HepG2 (cell line): Measurements from ENCODE around the gene ANKRD35. TPM values are rescaled to one million over a fixed set of nuclear protein-coding genes. Genes with fewer than 3 reads are reported as not detected.

Source experiments
- ETV5 ChIP-seq: IDR thresholded peaks from 2 replicates; pipeline ENCODE4 v1.6.1; 2018; ENCODE audit warnings: missing biosample characterization, missing genetic modification reagents, inconsistent platforms, borderline replicate concordance
- FIP1L1 ChIP-seq: fragments of 200-400 bp; formaldehyde crosslinking; IDR thresholded peaks from 2 replicates; pipeline ENCODE4 v1.6.1; 2018; ENCODE audit warnings: low read depth, mild to moderate bottlenecking, low read length, moderate library complexity, borderline replicate concordance; ENCODE audit not compliant: insufficient read depth
- HIVEP1 ChIP-seq: sonication (generic); formaldehyde crosslinking; IDR thresholded peaks from 2 replicates; pipeline ENCODE4 v1.4.0; 2020; ENCODE audit warnings: mild to moderate bottlenecking, missing genetic modification reagents
- MATR3 ChIP-seq: sonication (generic); formaldehyde crosslinking; IDR thresholded peaks from 2 replicates; pipeline ENCODE4 v1.4.0; 2020; ENCODE audit warnings: missing genetic modification reagents
- MTA3 ChIP-seq: sonication (generic); formaldehyde crosslinking; IDR thresholded peaks from 2 replicates; pipeline ENCODE4 v1.4.0; 2020; ENCODE audit warnings: missing genetic modification reagents
- NCOA2 ChIP-seq: sonication (generic); formaldehyde crosslinking; IDR thresholded peaks from 2 replicates; pipeline ENCODE4 v1.8.0; 2022; ENCODE audit warnings: inconsistent platforms
- NFAT5 ChIP-seq: sonication (generic); formaldehyde crosslinking; IDR thresholded peaks from 2 replicates; pipeline ENCODE4 v1.4.0; 2020; ENCODE audit warnings: missing genetic modification reagents
- NR2F1 ChIP-seq, 2 experiments: fragments of 450-650 bp in 1 of 2; formaldehyde crosslinking in 1 of 2; IDR thresholded peaks; 2 replicates each; pipeline versions ENCODE4 v1.5.0 to v1.6.1; 2016 to 2020; ENCODE audit warnings: mild to moderate bottlenecking in 1 of 2, missing compliant biosample characterization in 1 of 2, missing genetic modification reagents in 1 of 2, moderate library complexity in 1 of 2
- PRDM10 ChIP-seq: sonication (generic); formaldehyde crosslinking; IDR thresholded peaks from 2 replicates; pipeline ENCODE4 v1.4.0; 2020; ENCODE audit warnings: low read depth, missing genetic modification reagents
- REPIN1 ChIP-seq: sonication (generic); formaldehyde crosslinking; IDR thresholded peaks from 2 replicates; pipeline ENCODE4 v1.8.0; 2022; ENCODE audit warnings: missing genetic modification reagents, low read depth, mild to moderate bottlenecking, borderline replicate concordance
- REXO4 ChIP-seq: sonication (generic); formaldehyde crosslinking; IDR thresholded peaks from 2 replicates; pipeline ENCODE4 v1.8.0; 2022; ENCODE audit warnings: missing genetic modification reagents, mild to moderate bottlenecking, borderline replicate concordance
- TEF ChIP-seq: sonication (generic); formaldehyde crosslinking; IDR thresholded peaks from 2 replicates; pipeline ENCODE4 v1.5.0; 2020; ENCODE audit warnings: missing genetic modification reagents
- ZMAT3 ChIP-seq: sonication (generic); formaldehyde crosslinking; conservative IDR thresholded peaks from 2 replicates; pipeline ENCODE4 v1.7.0; 2021; ENCODE audit warnings: missing genetic modification reagents
- ZNF263 ChIP-seq: sonication (generic); formaldehyde crosslinking; IDR thresholded peaks from 2 replicates; pipeline ENCODE4 v1.4.0; 2020; ENCODE audit warnings: missing genetic modification reagents
- ZNF333 ChIP-seq: sonication (generic); formaldehyde crosslinking; IDR thresholded peaks from 2 replicates; pipeline ENCODE4 v1.4.0; 2020; ENCODE audit warnings: mild to moderate bottlenecking, missing genetic modification reagents, borderline replicate concordance
- polyA plus RNA-seq, 8 experiments: library from polyadenylated mRNA; depleted of rRNA in 3 of 8; stranded (reverse) in 7 of 8; unstranded in 1 of 8; fragments of >200 nt; fragmentation: Illumina TruSeq in 4 of 8; extraction: Trizol in 4 of 8; gene quantifications; 2 replicates each; pipeline versions ENCODE4 v1.2.1 to v1.2.3, GENCODE V29; 2011 to 2016; ENCODE audit warnings: low read depth in 4 of 8, missing spikeins in 1 of 8, mixed read lengths in 1 of 8; ENCODE audit not compliant: insufficient read depth in 1 of 8
- total RNA-seq, 5 experiments: library from RNA; depleted of rRNA; stranded (reverse); fragments of >200 nt; fragmentation: Illumina TruSeq; extraction: Trizol; gene quantifications; 2 replicates each; pipeline ENCODE4 v1.2.3, GENCODE V29; 2016; ENCODE audit warnings: low read depth in 1 of 5
- TF ChIP-seq, protein P1 (sequence below): sonication (generic); formaldehyde crosslinking; IDR thresholded peaks from 2 replicates; pipeline ENCODE4 v1.5.0; 2020; ENCODE audit warnings: mild to moderate bottlenecking, missing genetic modification reagents, borderline replicate concordance

Gene ANKRD35
- total and polyA plus RNA-seq, 2 of the 13 experiments (the other 11 are each of a cell fraction or from before 2014, with no cell fraction given) = 0.02 TPM; not detected in 1

- no peak for TF ChIP-seq PRDM10 (CRISPR knock-in tag)
- TF ChIP-seq MATR3 (CRISPR knock-in tag) = no peak
- TF ChIP-seq REPIN1 (CRISPR knock-in tag) = peak; percentile 63; the same call in 1 of the 2 replicates
- TF ChIP-seq MTA3 = no peak
- TF ChIP-seq NFAT5 (CRISPR knock-in tag) = peak; percentile 73; the same call in 1 of the 2 replicates
- TF ChIP-seq NR2F1 (CRISPR knock-in tag; IDR thresholded peaks at IDR 0.05) = no peak
- TF ChIP-seq TEF (CRISPR knock-in tag) = no peak
- TF ChIP-seq, protein P1, sequence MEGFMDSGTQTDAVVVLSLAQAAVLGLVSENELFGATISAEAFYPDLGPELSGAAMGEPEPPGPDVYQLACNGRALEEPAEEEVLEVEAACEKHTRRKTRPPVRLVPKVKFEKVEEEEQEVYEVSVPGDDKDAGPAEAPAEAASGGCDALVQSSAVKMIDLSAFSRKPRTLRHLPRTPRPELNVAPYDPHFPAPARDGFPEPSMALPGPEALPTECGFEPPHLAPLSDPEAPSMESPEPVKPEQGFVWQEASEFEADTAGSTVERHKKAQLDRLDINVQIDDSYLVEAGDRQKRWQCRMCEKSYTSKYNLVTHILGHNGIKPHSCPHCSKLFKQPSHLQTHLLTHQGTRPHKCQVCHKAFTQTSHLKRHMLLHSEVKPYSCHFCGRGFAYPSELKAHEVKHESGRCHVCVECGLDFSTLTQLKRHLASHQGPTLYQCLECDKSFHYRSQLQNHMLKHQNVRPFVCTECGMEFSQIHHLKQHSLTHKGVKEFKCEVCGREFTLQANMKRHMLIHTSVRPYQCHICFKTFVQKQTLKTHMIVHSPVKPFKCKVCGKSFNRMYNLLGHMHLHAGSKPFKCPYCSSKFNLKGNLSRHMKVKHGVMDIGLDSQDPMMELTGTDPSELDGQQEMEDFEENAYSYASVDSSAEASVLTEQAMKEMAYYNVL (CRISPR knock-in tag) = no peak
- TF ChIP-seq ZMAT3 (CRISPR knock-in tag) = peak; percentile 82
- peak; percentile 55; the same call in 1 of the 2 replicates for TF ChIP-seq HIVEP1
- peak; percentile 55; the same call in 1 of the 2 replicates for TF ChIP-seq ETV5 (CRISPR knock-in tag)
- TF ChIP-seq REXO4 (CRISPR knock-in tag) = no peak
- TF ChIP-seq FIP1L1 = no peak
- TF ChIP-seq ZNF333 = peak; percentile 55; the same call in 1 of the 2 replicates
- no peak for TF ChIP-seq NCOA2 (CRISPR knock-in tag)
- TF ChIP-seq ZNF263 = no peak
Observed at GRCh38 chr1:145845514-145846161, 40.0 kb downstream of the ANKRD35 start, which contains the start of gene NUDT17 (continued).
